Spleen (tissue), 11 donors: ENCODE results near the gene STUM. TPM values are rescaled to one million over a fixed set of nuclear protein-coding genes. Genes with fewer than 3 reads are reported as not detected.

ENCODE experiments used
- DNase-seq: peaks from one replicate; pipeline ENCODE4 v3.0.0-alpha.2; 2020
- H3K27ac ChIP-seq, 8 donors: fragments of 200-600 bp; sonication (generic) in 7 of 8; 1 replicate in 4 of 8; 2 replicates in 4 of 8; pipeline versions ENCODE4 v1.5.0 to v1.8.0; 2016 to 2021; ENCODE audit warnings: inconsistent platforms in 4 of 8, mild to moderate bottlenecking in 4 of 8, moderate library complexity in 1 of 8
- H3K27me3 ChIP-seq, 7 donors: fragments of 200-600 bp; sonication (generic) in 6 of 7; replicated peaks in 1 of 7; 1 replicate in 4 of 7; 2 replicates in 3 of 7; pipeline versions ENCODE4 v1.5.0 to v1.8.0; 2016 to 2021; ENCODE audit warnings: inconsistent platforms in 3 of 7, mild to moderate bottlenecking in 1 of 7
- H3K36me3 ChIP-seq, 6 donors: fragments of 200-600 bp; sonication (generic) in 5 of 6; 1 replicate in 4 of 6; 2 replicates in 2 of 6; pipeline versions ENCODE4 v1.5.0 to v1.8.0; 2016 to 2021; ENCODE audit warnings: inconsistent platforms in 2 of 6
- H3K4me1 ChIP-seq, 6 donors: fragments of 200-600 bp; sonication (generic) in 5 of 6; 1 replicate in 3 of 6; 2 replicates in 3 of 6; pipeline versions ENCODE4 v1.5.0 to v1.8.0; 2016 to 2021; ENCODE audit warnings: inconsistent platforms in 3 of 6
- H3K4me3 ChIP-seq, 8 donors: fragments of 200-600 bp; sonication (generic) in 7 of 8; 1 replicate in 4 of 8; 2 replicates in 4 of 8; pipeline versions ENCODE4 v1.5.0 to v1.8.0; 2016 to 2021; ENCODE audit warnings: inconsistent platforms in 4 of 8, mild to moderate bottlenecking in 4 of 8, moderate library complexity in 2 of 8
- H3K9me3 ChIP-seq, 8 donors: fragments of 200-600 bp; sonication (generic) in 7 of 8; 1 replicate in 4 of 8; 2 replicates in 4 of 8; pipeline versions ENCODE4 v1.5.0 to v1.8.0; 2016 to 2021; ENCODE audit warnings: inconsistent platforms in 4 of 8
- CTCF ChIP-seq, 11 experiments: fragments of 200-600 bp in 7 of 11; fragments of 450-650 bp in 4 of 11; sonication (generic) in 4 of 11; IDR thresholded peaks in 8 of 11; conservative IDR thresholded peaks in 3 of 11; 1 replicate in 7 of 11; 2 replicates in 4 of 11; pipeline versions ENCODE4 v1.4.0 to v1.8.0; 2016 to 2021; ENCODE audit warnings: antibody characterized with exemption in 11 of 11, inconsistent platforms in 4 of 11, mild to moderate bottlenecking in 1 of 11
- POLR2A ChIP-seq, 3 donors: fragments of 450-650 bp; IDR thresholded peaks; one replicate each; pipeline ENCODE4 v1.5.1; 2017; ENCODE audit warnings: antibody characterized with exemption in 3 of 3, mild to moderate bottlenecking in 1 of 3
- POLR2AphosphoS5 ChIP-seq, 3 donors: sonication (generic); formaldehyde crosslinking; IDR thresholded peaks; one replicate each; pipeline ENCODE4 v1.5.1; 2017; ENCODE audit warnings: antibody characterized with exemption in 3 of 3
- WGBS, 5 donors: extraction: QIAGEN DNeasy Blood & Tissue Kit in 3 of 5; methylation state at CpG; one replicate each; pipeline versions ENCODE4 v1.1.5 to v1.1.7; 2013 to 2018; 5-methylcytosine and 5-hydroxymethylcytosine counted together
- intact Hi-C: fragments of 100-400 bp; cut with DNase I; formaldehyde crosslinking; loops from one replicate; pipeline ENCODE4 v1.15.0; 2023; ENCODE audit warnings: low total_unique reads
- polyA plus RNA-seq, 3 donors: library from polyadenylated mRNA; stranded (reverse); fragments of 200-250 nt; gene quantifications; one replicate each; pipeline ENCODE4 v1.2.1, GENCODE V29; 2013
- total RNA-seq, 7 donors: library from RNA; depleted of rRNA in 3 of 7; stranded (reverse); fragments of >200 nt in 3 of 7; fragmentation: NEBNext Ultra II Directional in 4 of 7; extraction: Animal tissue kit (Norgen Biotek cat#: 25700) in 4 of 7; gene quantifications; one replicate each; pipeline versions ENCODE4 v1.1.0 to v1.2.1, GENCODE V29; 2016 to 2021
- donor health status: healthy with polysubstance abuse.
- donor health status: DM: no; HTN: no; CAD: no; lungs with moderate emphysema.
- donor health status: DM: no; HTN: no; CAD: no.
- donor health status: Bipolar disorder and iron deficiency.
- donor health status: healthy.
- donor health status: DM: no; HTN: no; CAD: no.
- donor health status: DM: yes; HTN: yes; CAD: no.

Gene STUM
- total and polyA plus RNA-seq, 10 donors = 0.11 to 2.8 (median 0.49) TPM

GRCh38 chr1:226589008-226589733 lies 40.6 kb downstream of the STUM start:
- H3K27ac ChIP-seq = no peak overlapping the region
- H3K36me3 ChIP-seq = no peaks in the 10 kb centered on the region

GRCh38 chr1:226590614-226591013 lies 42.0 kb downstream of the STUM start:
- DNase-seq = peak; percentile 47
- Histone ChIP-seq H3K27me3 (no peaks in the 10 kb centered on the region), H3K36me3 (no peaks in the 10 kb centered on the region), H3K4me1 (no peaks in the 10 kb centered on the region), H3K4me3 (no peak overlapping the region), H3K9me3 (peaks cover 0 to 5% (median 0%) of the 10 kb centered on the region in 8 donors), H3K27ac (no peak overlapping the region)
- WGBS, 5 donors = 90 to 95% (median 91%) methylated on average over 7 of the region's 7 CpGs
- intact Hi-C loops = no loop called here
- no peak for TF ChIP-seq POLR2A (IDR thresholded peaks at IDR 0.05)
- TF ChIP-seq POLR2AphosphoS5 (IDR thresholded peaks at IDR 0.05) = no peak

More at GRCh38 chr1:226589008-226589733, 40.6 kb downstream of the STUM start:
- Histone ChIP-seq H3K4me1 (no peaks in the 10 kb centered on the region), H3K9me3 (no peaks in the 10 kb centered on the region), H3K27me3 (no peaks in the 10 kb centered on the region), H3K4me3 (no peak overlapping the region)
- TF ChIP-seq CTCF (IDR thresholded peaks at IDR 0.05 in 8 of 11, conservative IDR thresholded peaks at IDR 0.05 in 3 of 11) = no peak
- no peak for TF ChIP-seq POLR2AphosphoS5 (IDR thresholded peaks at IDR 0.05)
- 61 to 84% (median 71%) methylated on average over 11 of the region's 11 CpGs for WGBS, 5 donors
- intact Hi-C loops = no loop called here
- peak; percentile 43 for DNase-seq

GRCh38 chr1:226593541-226593940 lies 45.0 kb downstream of the STUM start:
- Histone ChIP-seq H3K27me3 (peaks cover 0 to 7% (median 0%) of the 10 kb centered on the region in 7 donors), H3K4me3 (no peak overlapping the region), H3K9me3 (peaks cover 0 to 8% (median 0%) of the 10 kb centered on the region in 8 donors), H3K36me3 (no peaks in the 10 kb centered on the region), H3K4me1 (no peaks in the 10 kb centered on the region), H3K27ac (no peak overlapping the region)
- DNase-seq = no peak
- 83 to 95% (median 87%) methylated on average over 8 of the region's 8 CpGs for WGBS, 5 donors
- intact Hi-C loops = no loop called here
- no peak for TF ChIP-seq POLR2AphosphoS5 (IDR thresholded peaks at IDR 0.05)
- TF ChIP-seq CTCF (IDR thresholded peaks at IDR 0.05 in 8 of 11, conservative IDR thresholded peaks at IDR 0.05 in 3 of 11) = no peak
- no peak for TF ChIP-seq POLR2A (IDR thresholded peaks at IDR 0.05)

- no peak for TF ChIP-seq POLR2A (IDR thresholded peaks at IDR 0.05)
- TF ChIP-seq POLR2AphosphoS5 (IDR thresholded peaks at IDR 0.05) = no peak
- TF ChIP-seq CTCF (IDR thresholded peaks at IDR 0.05 in 8 of 11, conservative IDR thresholded peaks at IDR 0.05 in 3 of 11) = no peak
- peaks cover 0 to 7% (median 0%) of the 10 kb centered on the region in 7 donors for H3K27me3 ChIP-seq
- DNase-seq = peak; percentile 61
- 84 to 91% (median 86%) methylated on average over 12 to 16 of the region's 16 CpGs for WGBS, 5 donors
- intact Hi-C loops = no loop called here
- no peaks in the 10 kb centered on the region for H3K36me3 ChIP-seq
- H3K4me1 ChIP-seq = no peaks in the 10 kb centered on the region
- peaks cover 0 to 8% (median 0%) of the 10 kb centered on the region in 8 donors for H3K9me3 ChIP-seq
- no peak overlapping the region for H3K27ac ChIP-seq
- no peak overlapping the region for H3K4me3 ChIP-seq
Measured at GRCh38 chr1:226596531-226597165, 48.1 kb downstream of the STUM start.
